Measurements from ENCODE around the gene SFRP2. TPM values are rescaled to one million over a fixed set of nuclear protein-coding genes. Genes with fewer than 3 reads are reported as not detected.

SFRP2 gene
- total RNA-seq, 4 donors from 2014 or later, result 2.6 to 3.1 (median 3.1) TPM; not detected in 1

- TF ChIP-seq, protein P1, sequence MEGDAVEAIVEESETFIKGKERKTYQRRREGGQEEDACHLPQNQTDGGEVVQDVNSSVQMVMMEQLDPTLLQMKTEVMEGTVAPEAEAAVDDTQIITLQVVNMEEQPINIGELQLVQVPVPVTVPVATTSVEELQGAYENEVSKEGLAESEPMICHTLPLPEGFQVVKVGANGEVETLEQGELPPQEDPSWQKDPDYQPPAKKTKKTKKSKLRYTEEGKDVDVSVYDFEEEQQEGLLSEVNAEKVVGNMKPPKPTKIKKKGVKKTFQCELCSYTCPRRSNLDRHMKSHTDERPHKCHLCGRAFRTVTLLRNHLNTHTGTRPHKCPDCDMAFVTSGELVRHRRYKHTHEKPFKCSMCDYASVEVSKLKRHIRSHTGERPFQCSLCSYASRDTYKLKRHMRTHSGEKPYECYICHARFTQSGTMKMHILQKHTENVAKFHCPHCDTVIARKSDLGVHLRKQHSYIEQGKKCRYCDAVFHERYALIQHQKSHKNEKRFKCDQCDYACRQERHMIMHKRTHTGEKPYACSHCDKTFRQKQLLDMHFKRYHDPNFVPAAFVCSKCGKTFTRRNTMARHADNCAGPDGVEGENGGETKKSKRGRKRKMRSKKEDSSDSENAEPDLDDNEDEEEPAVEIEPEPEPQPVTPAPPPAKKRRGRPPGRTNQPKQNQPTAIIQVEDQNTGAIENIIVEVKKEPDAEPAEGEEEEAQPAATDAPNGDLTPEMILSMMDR (IDR thresholded peaks at IDR 0.05; ENCODE audit: low read depth), result no peak
These were observed 9.5 kb upstream of the SFRP2 start for GRCh38 chr4:153798420-153798819.

DNA sequence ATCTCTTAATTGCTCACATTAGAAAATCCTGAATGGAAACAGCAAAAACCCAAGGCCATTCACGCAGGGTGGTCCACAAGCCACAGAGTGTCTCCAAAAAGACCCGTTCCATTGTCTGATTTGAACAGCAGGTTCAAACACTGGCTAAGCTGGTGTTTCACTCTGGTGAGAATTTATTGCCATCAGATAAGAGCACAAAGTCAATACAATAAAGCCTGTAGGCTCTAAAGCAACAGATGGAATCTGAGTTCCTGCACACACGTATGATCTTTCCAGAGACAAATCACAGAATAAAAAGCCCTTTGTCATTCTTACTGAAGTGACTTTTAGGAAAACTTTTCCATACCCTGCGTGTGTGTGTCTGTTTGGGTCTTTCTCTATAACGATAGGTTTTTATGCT lies 5.1 kb upstream of the SFRP2 start:
- TF ChIP-seq, protein P1 (IDR thresholded peaks at IDR 0.05; ENCODE audit: low read depth), result no peak

- TF ChIP-seq, protein P1 (IDR thresholded peaks at IDR 0.05; ENCODE audit: low read depth), result no peak
These were observed 3.9 kb upstream of the SFRP2 start for GRCh38 chr4:153792618-153793247.

GRCh38 chr4:153791746-153792617 lies 3.1 kb upstream of the SFRP2 start:
- TF ChIP-seq, protein P1 (IDR thresholded peaks at IDR 0.05; ENCODE audit: low read depth), result no peak

DNA sequence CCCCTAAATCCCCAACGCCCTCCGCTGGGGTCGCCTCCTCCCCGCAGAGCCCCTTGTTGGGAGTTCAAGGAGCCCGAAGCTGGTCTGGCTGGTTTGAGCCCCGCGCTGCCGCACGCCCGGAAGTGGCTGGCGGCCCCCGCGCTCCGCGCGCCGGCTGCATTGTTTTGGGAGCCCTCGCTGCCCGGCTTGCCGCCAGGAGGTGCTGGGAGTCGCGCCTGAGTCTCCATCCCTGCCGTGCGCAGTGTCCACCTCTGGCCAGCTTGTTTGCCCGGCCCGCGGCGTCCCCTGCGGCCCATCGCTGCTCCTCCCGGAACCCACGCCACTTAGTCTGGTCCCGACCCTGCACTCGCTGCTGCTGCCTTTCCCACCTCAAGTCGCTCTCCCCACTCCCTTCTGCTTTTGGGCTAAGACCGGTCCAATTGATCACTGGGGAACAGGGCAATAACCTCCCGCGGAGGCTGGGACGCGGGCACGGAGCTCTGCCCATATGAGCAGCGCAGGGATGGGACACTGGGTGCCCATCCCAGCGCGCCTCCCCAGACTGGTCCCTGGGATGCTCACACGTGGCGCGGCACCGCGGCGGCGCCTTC lies 2.2 kb upstream of the SFRP2 start:
- TF ChIP-seq, protein P1 (IDR thresholded peaks at IDR 0.05; ENCODE audit: low read depth), result no peak

GRCh38 chr4:153790500-153790865 lies 1.6 kb upstream of the SFRP2 start:
- TF ChIP-seq, protein P1 (IDR thresholded peaks at IDR 0.05; ENCODE audit: low read depth), result no peak
